SK-N-MC (cell line): ENCODE measurements around the gene MAPK13.

Experiments used
- EZH2 ChIP-seq: fragments of 200-600 bp; sonication (generic); IDR thresholded peaks from one replicate; pipeline ENCODE4 v1.6.1; 2017; ENCODE audit warnings: antibody characterized with exemption
- FOXP2 ChIP-seq: optimal IDR thresholded peaks from 2 replicates; pipeline ENCODE3; 2011; ENCODE audit warnings: mild to moderate bottlenecking, moderate library complexity; ENCODE audit not compliant: insufficient read depth; ENCODE audit errors: extremely low read length, control extremely low read depth
- POLR2AphosphoS5 ChIP-seq: IDR thresholded peaks from 2 replicates; pipeline ENCODE4 v1.6.1; 2012; ENCODE audit warnings: mild to moderate bottlenecking, low read depth, low read length, borderline replicate concordance

- no peak for TF ChIP-seq FOXP2
- TF ChIP-seq EZH2 = no peak
- no peak for TF ChIP-seq POLR2AphosphoS5
Measured at GRCh38 chr6:36139431-36139830, 9.1 kb downstream of the MAPK13 start.
